ENCODE results near the gene IFT172. TPM values are rescaled to one million over a fixed set of nuclear protein-coding genes. Genes with fewer than 3 reads are reported as not detected.
"Not testable (repeated sequence)": the region's sequence is repeated elsewhere in the genome, so short reads cannot be mapped to it uniquely, and the experiment has no call there.

The IFT172 gene, protein sequence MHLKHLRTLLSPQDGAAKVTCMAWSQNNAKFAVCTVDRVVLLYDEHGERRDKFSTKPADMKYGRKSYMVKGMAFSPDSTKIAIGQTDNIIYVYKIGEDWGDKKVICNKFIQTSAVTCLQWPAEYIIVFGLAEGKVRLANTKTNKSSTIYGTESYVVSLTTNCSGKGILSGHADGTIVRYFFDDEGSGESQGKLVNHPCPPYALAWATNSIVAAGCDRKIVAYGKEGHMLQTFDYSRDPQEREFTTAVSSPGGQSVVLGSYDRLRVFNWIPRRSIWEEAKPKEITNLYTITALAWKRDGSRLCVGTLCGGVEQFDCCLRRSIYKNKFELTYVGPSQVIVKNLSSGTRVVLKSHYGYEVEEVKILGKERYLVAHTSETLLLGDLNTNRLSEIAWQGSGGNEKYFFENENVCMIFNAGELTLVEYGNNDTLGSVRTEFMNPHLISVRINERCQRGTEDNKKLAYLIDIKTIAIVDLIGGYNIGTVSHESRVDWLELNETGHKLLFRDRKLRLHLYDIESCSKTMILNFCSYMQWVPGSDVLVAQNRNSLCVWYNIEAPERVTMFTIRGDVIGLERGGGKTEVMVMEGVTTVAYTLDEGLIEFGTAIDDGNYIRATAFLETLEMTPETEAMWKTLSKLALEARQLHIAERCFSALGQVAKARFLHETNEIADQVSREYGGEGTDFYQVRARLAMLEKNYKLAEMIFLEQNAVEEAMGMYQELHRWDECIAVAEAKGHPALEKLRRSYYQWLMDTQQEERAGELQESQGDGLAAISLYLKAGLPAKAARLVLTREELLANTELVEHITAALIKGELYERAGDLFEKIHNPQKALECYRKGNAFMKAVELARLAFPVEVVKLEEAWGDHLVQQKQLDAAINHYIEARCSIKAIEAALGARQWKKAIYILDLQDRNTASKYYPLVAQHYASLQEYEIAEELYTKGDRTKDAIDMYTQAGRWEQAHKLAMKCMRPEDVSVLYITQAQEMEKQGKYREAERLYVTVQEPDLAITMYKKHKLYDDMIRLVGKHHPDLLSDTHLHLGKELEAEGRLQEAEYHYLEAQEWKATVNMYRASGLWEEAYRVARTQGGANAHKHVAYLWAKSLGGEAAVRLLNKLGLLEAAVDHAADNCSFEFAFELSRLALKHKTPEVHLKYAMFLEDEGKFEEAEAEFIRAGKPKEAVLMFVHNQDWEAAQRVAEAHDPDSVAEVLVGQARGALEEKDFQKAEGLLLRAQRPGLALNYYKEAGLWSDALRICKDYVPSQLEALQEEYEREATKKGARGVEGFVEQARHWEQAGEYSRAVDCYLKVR (N-terminal part only)
- 33.3 and 41.0 TPM in 2 replicates for total RNA-seq
- 13.6 TPM for total RNA-seq (2013)
- polyA plus RNA-seq, result 20.1 and 21.4 TPM in 2 replicates
- 10.7 and 11.1 TPM in 2 replicates for polyA minus RNA-seq

DNA sequence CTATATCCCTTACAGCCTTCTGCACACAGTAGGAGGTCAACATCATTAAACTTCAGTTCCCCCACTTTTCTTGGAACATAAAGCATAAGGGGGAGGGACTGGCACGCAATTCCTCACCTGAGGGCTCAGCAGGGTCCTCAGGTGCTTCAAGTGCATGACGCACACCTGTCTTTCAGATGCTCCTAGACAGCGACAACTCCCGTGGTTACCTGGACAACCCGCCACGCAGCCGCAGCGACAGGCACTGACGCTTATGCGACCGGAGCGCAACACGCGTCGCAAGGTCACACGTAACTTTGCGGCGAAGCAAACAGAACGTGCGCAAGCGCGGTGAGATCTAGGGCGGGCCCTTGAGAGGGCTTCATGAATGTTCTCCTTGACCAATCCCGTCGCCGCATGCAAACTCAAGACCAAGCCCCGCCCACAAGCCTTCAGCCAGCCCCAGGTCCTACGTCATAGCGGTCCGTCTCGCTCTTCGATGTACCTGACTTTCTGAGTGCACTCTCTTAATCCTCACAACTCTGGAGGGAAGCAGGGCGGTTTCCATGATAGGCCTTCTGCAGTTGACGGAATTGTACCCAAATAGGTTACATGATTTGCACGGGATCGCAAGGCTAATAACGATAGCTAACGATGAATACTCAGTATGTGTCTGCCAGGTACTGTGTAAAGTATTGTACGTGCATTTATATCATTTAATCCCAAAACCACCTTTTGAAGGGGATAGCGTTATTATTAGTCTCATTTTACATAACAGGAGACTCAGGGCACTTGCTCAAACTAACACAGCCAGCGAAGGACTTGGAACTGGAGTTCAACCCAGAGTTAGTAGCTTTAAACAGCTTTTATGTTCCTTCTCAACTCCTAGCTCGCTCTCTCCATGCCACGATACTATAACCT is at the start of gene IFT172:
TSS of gene IFT172 (minus strand) at position 246 of the 900 bp plus-strand sequence. CDS start at position 156, 90 bp downstream.
- 3% methylated on average over 34 of the region's 43 CpGs for WGBS (ENCODE audit: insufficient coverage)
- H3K4me3 Mint-ChIP-seq, result peak within 1 kb of the TSS; percentile 92
- Histone ChIP-seq H3K4me1 (ENCODE audit: control insufficient read depth in 2 of 2, insufficient read depth in 2 of 2, low read length in 2 of 2) (peaks cover 19 to 21% of the 10 kb centered on the region in 2 donors), H3K4me3 (ENCODE audit: control extremely low read depth in 1 of 5, extremely low read depth in 1 of 5, insufficient read depth in 1 of 5, low read depth in 2 of 5, low read length in 4 of 5) (peak within 1 kb of the TSS; percentile 57 to 79 (median 59)), H3K9me3 (ENCODE audit: control extremely low read depth in 1 of 3, control insufficient read depth in 2 of 3, insufficient read depth in 1 of 3, low read length in 2 of 3) (peaks cover 0 to 6% (median 0%) of the 10 kb centered on the region in 3 donors), H2AFZ (ENCODE audit: insufficient read depth, low read depth, low read length, poor library complexity, severe bottlenecking) (peak within 1 kb of the TSS; percentile 73), H3K27me3 (replicated peaks in 1 of 4; ENCODE audit: control extremely low read depth in 1 of 4, control insufficient read depth in 3 of 4, insufficient read depth in 4 of 4, low read length in 3 of 4) (peaks cover 0 to 20% (median 10%) of the 10 kb centered on the region in 4 experiments), H3K9ac (ENCODE audit: low read length) (peak within 1 kb of the TSS; percentile 73), H3K4me2 (replicated peaks; ENCODE audit: low read depth, low read length, poor library complexity, severe bottlenecking) (peak within 1 kb of the TSS; percentile 83), H3K27ac (ENCODE audit: low read length in 2 of 2) (peak within 1 kb of the TSS; percentile 60 to 84), H3K36me3 (replicated peaks in 1 of 2; ENCODE audit: control extremely low read depth in 1 of 2, control insufficient read depth in 1 of 2, extremely low read depth in 1 of 2, insufficient read depth in 2 of 2, low read length in 1 of 2) (no peaks in the 10 kb centered on the region), H3K79me2 (ENCODE audit: control insufficient read depth, insufficient read depth, low read length) (no peaks in the 10 kb centered on the region), H4K20me1 (ENCODE audit: control insufficient read depth, insufficient read depth, low read length, poor library complexity, severe bottlenecking) (no peaks in the 10 kb centered on the region)
- peaks cover 27% of the 10 kb centered on the region for H3K4me1 Mint-ChIP-seq
- peaks cover 17% of the 10 kb centered on the region for H3K27me3 Mint-ChIP-seq
- ChIA-PET CTCF (no interaction called here), POLR2A (interaction anchor here (1.3 kb wide), 1 partner anchor 93 kb away, joined by 3 read pairs; the partner anchor contains the start of gene ZNF512)
- DNase-seq (peak; percentile 100), ATAC-seq (ENCODE audit: low read depth) (peak; percentile 97)
- H3K9me3 Mint-ChIP-seq (ENCODE audit: insufficient read depth), result no peaks in the 10 kb centered on the region
- TF ChIP-seq EZH2 (IDR thresholded peaks at IDR 0.05; ENCODE audit: borderline replicate concordance, insufficient read depth, low read depth, low read length, poor library complexity, severe bottlenecking), result no peak
- TF ChIP-seq, protein P1, sequence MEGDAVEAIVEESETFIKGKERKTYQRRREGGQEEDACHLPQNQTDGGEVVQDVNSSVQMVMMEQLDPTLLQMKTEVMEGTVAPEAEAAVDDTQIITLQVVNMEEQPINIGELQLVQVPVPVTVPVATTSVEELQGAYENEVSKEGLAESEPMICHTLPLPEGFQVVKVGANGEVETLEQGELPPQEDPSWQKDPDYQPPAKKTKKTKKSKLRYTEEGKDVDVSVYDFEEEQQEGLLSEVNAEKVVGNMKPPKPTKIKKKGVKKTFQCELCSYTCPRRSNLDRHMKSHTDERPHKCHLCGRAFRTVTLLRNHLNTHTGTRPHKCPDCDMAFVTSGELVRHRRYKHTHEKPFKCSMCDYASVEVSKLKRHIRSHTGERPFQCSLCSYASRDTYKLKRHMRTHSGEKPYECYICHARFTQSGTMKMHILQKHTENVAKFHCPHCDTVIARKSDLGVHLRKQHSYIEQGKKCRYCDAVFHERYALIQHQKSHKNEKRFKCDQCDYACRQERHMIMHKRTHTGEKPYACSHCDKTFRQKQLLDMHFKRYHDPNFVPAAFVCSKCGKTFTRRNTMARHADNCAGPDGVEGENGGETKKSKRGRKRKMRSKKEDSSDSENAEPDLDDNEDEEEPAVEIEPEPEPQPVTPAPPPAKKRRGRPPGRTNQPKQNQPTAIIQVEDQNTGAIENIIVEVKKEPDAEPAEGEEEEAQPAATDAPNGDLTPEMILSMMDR (IDR thresholded peaks at IDR 0.05), result no peak
- intact Hi-C loops (cut with micrococcal nuclease), result loop anchor here (1.0 to 5.0 kb wide), 9 partner anchors 47 to 705 kb away; partner anchors contain the start of genes EIF2B4, KRTCAP3, NRBP1 and PPM1G
- peak within 1 kb of the TSS; percentile 93 for H3K27ac Mint-ChIP-seq

DNA sequence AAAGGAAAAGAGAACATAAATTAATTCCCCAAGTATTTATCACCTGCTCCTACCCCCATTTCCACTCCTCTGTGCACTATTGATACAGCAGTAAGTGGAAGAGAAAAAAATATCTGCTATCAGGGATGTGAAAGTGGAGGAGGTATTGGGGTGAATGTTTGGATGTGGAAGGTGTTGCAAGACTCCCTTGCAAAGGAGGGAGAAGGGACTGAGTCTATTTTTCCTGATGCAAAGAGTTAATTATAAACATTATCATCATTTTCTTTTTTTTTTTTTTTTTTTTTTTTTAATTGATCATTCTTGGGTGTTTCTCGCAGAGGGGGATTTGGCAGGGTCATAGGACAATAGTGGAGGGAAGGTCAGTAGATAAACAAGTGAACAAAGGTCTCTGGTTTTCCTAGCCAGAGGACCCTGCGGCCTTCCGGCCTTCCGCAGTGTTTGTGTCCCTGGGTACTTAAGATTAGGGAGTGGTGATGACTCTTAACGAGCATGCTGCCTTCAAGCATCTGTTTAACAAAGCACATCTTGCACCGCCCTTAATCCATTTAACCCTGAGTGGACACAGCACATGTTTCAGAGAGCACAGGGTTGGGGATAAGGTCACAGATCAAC is 49.4 kb upstream of the IFT172 start:
- DNase-seq; H3K79me2 ChIP-seq (ENCODE audit: control insufficient read depth, insufficient read depth, low read length); H2AFZ ChIP-seq (ENCODE audit: insufficient read depth, low read depth, low read length, poor library complexity, severe bottlenecking); H3K9ac ChIP-seq (ENCODE audit: low read length); H3K4me3 Mint-ChIP-seq; H3K36me3 ChIP-seq (replicated peaks in 1 of 2; ENCODE audit: control extremely low read depth in 1 of 2, control insufficient read depth in 1 of 2, extremely low read depth in 1 of 2, insufficient read depth in 2 of 2, low read length in 1 of 2); H3K4me1 Mint-ChIP-seq; H3K4me3 ChIP-seq (ENCODE audit: control extremely low read depth in 1 of 5, extremely low read depth in 1 of 5, insufficient read depth in 1 of 5, low read depth in 2 of 5, low read length in 4 of 5); H3K9me3 ChIP-seq (ENCODE audit: control extremely low read depth in 1 of 3, control insufficient read depth in 2 of 3, insufficient read depth in 1 of 3, low read length in 2 of 3); H3K27ac Mint-ChIP-seq; H3K4me1 ChIP-seq (ENCODE audit: control insufficient read depth in 2 of 2, insufficient read depth in 2 of 2, low read length in 2 of 2); CTCF ChIA-PET; H4K20me1 ChIP-seq (ENCODE audit: control insufficient read depth, insufficient read depth, low read length, poor library complexity, severe bottlenecking); H3K27me3 ChIP-seq (replicated peaks in 1 of 4; ENCODE audit: control extremely low read depth in 1 of 4, control insufficient read depth in 3 of 4, insufficient read depth in 4 of 4, low read length in 3 of 4); POLR2A ChIA-PET; intact Hi-C loops (cut with micrococcal nuclease); H3K4me2 ChIP-seq (replicated peaks; ENCODE audit: low read depth, low read length, poor library complexity, severe bottlenecking); ATAC-seq (ENCODE audit: low read depth); H3K9me3 Mint-ChIP-seq (ENCODE audit: insufficient read depth); H3K27ac ChIP-seq (ENCODE audit: low read length in 2 of 2): not testable (repeated sequence)
- peaks cover 27% of the 10 kb centered on the region for H3K27me3 Mint-ChIP-seq
- WGBS (ENCODE audit: insufficient coverage), result no CpG with 5 or more reads among the region's 6 CpGs

Data from B cell (primary cell).